Stimulated activated CD8-positive, alpha-beta memory T cell treated with anti-CD3 and anti-CD28 coated beads, Interleukin-12 subunit alpha, Interleukin-12 subunit beta, amount 100 ng/mL, for 24 hours (primary cell): ENCODE data around the gene AVEN.
"Not testable (repeated sequence)": the region's sequence is repeated elsewhere in the genome, so short reads cannot be mapped to it uniquely, and the experiment has no call there.

Experiments used
- DNase-seq: peaks from one replicate; pipeline ENCODE4 v3.0.0-alpha.2; 2020; ENCODE audit errors: extremely low read depth

The AVEN gene

DNA sequence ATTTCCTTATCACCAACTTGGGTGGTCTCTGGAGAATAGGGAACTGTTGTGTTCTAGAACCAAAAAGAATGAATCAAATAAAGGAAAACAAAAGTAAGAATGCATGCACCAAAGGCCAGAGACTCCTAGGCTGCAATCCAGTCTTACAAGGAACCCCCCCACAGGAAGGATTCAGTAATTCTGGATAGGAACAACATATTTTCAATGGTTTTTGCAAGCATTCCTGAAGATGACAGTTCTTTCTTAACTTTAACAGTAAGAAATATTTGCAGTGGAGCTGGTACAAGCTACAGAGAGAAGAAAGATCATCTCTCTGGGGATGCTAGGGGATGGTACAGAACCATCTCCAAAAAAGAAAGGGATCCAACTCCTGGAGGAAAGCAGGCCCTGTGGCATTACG is 186.9 kb downstream of the AVEN start:
- no peak for DNase-seq

DNA sequence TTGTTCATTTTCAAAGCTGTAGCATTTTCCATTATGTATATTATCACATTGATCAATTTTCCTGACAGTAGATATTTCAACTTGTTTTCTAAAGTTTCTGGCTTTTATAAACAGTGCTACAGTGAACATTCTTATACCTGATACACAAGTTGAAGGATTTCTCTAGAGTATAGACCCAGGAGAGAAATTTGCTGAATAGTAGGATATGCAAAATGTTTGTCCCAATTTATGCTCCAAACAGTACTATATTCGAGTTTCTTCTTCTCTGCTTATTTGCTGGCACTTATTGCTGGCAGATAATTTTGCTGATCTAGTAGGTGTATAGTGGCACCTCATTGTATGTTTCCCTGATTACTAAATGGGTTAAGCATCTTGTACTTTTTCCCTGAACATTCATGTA is 187.9 kb downstream of the AVEN start:
- no peak for DNase-seq

DNA sequence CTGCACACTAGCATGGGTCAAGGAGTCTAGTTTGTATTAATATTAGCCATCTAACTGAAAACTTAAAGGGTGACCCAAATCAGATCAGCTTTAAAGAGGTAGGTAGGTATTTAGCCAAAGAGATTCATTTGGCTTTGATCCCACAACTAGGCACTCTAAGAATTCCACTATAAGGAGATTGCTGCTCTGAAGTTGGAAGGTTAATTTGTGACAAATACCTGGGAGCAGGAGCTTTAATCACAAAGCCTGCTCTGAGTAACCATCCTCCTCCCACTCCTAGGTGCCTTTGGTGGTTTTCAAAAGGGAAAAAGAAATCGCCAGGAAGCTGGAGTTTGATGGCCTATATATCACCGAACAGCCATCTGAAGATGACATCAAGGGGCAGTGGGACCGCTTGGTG is 191.0 kb downstream of the AVEN start:
- no peak for DNase-seq

DNA sequence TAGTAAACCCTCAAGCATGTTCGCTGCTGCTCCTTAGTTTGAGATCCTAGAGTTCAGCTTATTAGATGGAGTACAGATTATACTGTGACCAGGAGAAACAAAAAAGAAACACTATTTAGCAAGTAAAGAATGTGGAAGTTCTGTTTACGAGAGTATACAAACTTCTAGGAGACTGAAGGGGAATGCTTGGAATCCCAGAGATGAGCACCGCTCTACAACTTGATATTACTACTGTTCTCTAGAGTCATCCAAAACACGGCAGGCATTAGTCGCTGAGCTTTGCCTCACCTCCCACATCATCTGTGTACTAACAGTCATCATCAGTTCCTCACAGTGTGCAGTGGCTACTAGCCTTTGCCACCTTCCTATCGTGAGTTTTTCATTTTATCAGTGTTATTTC is 192.1 kb downstream of the AVEN start:
- DNase-seq: no peak

DNA sequence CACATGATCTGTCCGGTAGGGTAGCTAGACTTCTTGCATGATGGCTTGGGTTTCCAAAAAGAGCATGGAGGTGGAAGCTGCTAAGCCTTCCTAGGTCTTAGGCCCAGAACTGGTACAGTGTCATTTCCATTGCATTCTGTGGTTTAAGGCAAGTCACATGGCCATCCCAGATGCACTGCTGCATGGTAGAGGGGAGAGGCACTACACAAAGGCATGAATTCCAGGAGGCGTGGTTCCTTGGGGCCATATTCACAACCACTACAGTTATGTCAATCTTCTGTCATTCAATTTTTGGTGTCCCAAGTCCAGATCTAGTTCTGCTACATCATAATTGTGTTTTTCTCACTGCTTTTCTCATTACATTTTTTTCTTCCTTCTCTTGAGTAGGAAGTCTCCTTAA is 192.9 kb downstream of the AVEN start:
- DNase-seq: no peak

DNA sequence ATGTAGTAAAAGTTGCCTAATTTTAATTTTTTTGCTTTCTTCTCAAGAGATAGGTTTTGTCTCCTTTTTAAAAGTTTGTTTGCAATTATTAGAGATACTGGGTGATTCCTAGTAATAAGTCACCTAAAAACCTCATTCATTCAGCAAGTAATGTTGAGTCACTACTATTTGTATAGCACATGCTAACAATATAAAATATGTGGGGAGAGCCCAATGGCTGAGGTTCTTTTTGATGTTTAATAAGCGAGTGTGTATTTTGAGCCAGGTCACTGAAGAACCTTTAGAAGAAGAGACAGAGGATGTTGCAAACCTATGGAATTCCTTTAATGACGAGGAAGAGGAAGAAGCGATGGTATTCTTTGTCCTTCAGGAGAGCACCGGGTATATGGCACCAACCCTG is 194.4 kb downstream of the AVEN start:
- no peak for DNase-seq

DNA sequence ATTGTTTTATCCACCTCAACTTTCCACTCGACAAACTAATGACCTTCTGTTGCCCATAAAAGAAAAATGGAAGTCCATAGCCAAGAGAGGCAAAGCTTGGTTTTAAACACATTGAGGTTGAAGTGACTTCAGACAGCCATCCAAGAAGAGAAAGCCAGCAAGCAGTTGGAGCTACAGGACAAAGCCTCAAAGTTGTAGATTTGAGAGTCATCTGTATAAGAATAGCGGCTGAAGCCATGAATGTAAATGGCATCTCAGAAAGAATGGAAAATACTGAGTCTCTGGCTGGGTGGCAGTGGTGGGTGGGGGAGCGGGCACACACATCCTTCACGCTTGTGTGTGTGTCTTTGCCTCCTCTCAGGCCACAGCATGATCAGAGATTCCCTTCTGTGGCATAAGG is 194.8 kb downstream of the AVEN start:
- no peak for DNase-seq

DNA sequence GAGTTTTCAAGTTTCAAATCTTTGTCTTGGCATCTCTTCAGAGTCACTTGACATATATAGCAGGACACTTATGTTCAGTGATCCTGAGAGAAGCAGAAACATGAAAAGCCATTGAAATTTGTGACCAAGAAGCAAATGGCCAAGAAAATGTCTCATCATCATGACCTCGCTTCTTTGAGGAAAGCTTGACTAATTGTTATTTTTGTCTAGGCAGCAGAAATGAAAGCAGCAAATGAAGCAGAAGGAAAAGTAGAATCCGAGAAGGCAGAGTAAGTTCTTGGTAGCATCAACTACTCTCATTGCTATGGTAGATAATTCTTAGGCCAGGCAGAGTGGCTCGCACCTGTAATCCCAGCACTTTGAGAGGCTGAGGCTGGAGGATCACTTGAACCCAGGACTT is 198.4 kb downstream of the AVEN start:
- no peak for DNase-seq

DNA sequence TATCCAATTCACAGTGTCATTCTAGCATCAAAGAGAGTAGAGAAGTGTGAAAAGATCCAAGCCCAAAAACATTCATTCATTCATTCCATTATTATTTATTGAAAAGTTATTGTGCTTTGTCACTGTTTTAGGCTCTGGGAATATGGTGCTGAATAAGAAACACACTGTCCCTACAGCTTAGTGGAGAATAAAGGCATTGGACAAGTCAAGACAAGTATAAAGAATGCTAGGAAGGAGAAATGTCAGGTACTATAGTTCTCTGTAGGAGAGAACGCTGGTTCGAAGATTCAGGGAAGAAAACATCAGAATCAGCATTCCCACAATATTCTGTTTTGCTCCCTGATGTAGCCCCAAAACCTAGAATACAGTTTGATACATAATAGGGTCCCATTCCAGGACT is 199.5 kb downstream of the AVEN start:
- no peak for DNase-seq

DNA sequence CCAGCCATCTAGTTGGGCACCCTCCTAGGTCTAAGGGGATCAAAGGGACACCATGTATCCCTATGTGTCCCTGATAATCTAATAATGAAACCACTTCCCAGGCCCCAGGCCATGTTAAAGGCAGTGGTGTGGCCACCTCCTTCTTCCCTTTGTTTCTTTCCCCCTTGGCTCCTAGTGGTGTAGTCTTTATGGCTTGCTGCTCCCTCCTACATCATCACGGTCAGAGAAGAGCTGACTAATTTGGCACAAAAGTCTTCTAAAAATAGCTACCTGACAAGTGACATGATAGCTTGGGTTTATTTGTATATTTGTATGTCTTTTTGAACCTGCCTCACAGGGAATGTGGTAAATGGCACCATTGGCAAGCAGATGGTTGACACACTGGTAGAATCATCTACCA is 201.7 kb downstream of the AVEN start:
- DNase-seq: no peak

DNA sequence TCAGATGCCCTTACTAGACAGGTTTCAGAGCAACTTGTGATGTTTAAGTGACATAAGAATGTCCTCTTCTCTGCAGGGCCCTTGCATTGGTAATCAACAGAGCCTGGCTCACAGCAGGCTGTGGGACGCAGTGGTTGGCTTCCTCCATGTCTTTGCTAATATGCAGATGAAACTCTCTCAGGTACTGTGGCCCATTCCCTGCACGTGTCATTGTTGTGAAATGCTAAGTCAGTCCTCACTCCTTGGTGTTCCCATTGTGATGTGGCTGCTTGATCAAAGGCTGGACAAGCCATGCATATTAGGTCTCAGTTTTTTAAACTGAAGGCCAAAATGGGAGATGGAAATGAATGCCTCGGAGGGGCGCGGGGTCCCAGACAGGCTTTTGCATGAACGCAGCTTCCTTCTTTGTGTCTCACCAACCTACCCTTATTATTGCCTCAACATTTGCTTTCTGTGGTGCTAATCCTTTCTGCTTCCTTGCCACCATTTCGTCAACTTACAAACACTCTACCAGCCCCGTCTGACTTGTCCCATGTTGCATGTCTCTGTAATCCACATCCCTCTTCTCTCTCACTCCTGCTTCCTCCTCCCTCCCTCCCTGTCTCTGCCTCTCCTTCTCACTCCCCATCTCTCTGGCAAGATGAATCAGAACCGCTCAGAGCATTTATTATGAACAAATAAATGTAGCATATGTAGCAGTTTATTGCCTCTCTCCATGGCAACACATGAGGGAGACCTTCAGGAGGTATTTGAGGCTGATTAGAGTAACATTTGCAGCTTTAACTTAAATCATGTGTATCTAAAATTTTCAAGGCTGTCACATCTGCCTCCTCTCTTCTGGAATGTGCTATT is 203.9 kb downstream of the AVEN start:
- no peak for DNase-seq

DNA sequence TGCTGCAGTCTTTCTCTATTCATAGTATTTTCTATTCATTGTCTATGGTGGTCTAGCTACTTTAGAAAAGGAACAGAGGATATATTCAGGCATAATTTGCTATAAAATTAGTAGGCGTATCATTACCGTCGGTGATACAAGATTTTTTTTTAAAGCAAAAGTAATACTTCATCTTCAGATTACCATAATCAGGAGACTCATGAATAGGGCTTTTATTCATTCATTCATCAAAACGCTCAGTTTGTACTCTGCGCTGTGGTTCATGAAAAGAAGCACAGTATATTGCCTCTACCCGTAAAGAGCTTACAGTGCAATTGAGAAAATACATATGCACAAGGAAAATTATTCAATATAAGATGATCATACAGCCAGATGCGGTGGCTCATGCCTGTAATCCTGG is 207.4 kb downstream of the AVEN start:
- DNase-seq: no peak

DNA sequence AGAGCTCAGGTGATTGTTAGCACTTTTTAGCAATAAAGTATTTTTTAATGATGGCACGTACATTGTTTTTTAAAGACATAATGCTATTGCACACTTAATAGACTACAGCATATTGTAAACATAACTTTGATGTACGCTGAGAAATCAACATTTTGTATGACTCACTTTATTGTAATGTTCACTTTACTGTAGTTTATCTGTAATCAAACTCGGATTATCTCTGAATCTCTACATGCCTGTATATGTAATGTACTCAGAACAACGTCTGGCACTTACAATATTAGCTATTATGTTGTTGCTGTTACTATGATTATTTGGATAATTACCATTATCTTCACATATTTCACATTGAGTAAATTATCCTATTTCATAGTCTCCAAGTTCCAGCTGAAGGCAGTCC is 208.7 kb downstream of the AVEN start:
- no peak for DNase-seq

DNA sequence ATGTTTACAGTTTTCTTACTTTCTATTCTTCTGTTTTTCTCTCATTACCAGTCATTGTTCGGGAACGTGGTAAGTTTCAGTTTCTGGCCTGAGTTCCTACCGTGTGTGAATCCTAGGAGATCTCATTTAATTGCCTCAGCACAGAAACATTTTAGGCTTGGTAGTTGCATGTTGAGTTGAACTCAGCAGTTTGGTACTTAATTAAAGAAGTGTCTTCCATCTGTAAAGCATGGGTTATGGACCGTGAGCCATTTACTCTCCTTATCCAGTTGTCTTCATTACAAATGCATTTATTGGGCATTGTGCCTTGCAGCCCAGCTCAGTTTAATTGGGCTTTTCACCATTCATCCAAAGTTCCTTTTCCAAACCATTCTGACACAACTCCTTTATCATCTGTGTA is 212.8 kb downstream of the AVEN start:
- DNase-seq: no peak

DNA sequence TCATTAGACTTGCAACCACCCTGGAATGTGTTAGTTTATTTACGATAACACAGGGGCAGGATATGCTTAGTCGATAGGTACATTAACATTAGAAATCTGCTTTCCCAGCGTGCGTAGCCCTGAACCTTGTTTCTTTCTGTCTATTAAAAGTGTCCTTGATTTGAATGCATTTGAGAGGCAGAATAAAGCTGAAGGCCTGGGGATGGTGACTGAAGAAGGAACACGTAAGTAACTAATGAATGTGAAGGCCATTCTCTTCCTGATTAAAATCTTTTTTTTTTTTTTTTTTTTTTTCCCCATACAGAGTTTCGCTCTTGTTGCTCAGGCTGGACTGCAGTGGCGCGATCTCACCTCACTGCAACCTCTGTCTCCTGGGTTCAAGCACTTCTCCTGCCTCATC is 213.6 kb downstream of the AVEN start:
- DNase-seq: no peak

DNA sequence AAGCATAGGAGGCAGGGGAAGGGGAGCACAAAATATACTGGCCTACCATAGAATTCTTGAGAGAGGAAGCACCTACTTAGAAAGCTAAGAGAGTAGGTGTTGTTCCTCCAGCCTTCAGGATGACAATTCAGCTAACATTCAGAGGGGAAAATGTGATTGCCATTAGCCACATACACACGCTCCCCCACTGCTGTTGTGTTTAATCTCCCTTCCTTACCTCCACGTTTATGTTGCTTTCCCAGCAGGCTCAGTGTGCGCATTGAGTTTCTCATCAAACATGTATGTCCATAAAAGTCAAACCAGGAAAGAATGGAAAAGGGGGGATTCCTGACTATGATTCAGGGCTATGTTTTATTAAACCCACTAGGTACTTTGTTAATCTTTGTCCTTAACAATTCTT is 215.9 kb downstream of the AVEN start:
- no peak for DNase-seq

DNA sequence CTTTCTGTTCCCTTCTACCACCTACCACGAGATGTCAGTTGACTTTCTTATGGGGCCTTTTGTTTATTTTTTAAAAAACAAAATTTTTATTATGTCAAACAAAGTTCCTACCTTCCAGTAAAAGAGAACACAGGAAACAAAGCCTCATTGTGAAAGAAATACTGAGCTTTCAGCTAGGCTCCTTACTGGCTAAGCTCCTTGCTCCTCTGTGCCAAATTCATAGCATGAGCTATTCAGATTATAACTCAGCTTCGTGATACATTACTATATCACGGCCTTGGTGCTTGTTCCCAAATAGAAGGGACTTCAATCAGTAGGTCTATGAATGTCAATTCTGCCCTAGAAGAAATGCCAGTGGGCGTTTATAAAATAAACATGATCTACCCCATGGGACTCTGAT is 216.5 kb downstream of the AVEN start:
- DNase-seq: no peak

DNA sequence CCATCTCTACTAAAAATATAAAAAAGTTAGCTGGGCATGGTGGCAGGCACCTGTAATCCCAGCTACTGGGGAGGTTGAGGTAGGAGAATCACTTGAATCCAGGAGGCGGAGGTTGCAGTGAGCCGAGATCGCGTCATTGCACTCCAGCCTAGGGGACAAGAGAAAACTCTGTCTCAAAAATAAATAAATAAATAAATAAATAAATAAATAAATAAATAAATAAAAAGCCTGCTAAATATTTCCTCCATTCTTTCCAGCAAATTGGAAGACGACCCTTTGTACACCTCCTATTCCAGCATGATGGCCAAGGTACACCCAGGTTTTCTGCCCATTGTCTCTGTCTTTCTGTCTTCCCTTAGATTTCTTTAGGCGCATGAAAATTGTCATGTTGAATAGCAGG is 219.5 kb downstream of the AVEN start:
- DNase-seq: not testable (repeated sequence)
